Mononuclear cell (primary cell): ENCODE data around the gene ALKBH1. TPM values are rescaled to one million over a fixed set of nuclear protein-coding genes. Genes with fewer than 3 reads are reported as not detected.
"Not testable (repeated sequence)": the region's sequence is repeated elsewhere in the genome, so short reads cannot be mapped to it uniquely, and the experiment has no call there.

Experiments used
- H3K27me3 ChIP-seq: 2 replicates; pipeline ENCODE4 v1.6.0; 2011; ENCODE audit warnings: low read length, control low read depth; ENCODE audit not compliant: insufficient read depth
- H3K4me1 ChIP-seq: 2 replicates; pipeline ENCODE4 v1.5.1; 2011; ENCODE audit warnings: mild to moderate bottlenecking, low read length, control low read depth; ENCODE audit not compliant: insufficient read depth
- H3K4me3 ChIP-seq: 2 replicates; pipeline ENCODE4 v1.5.1; 2011; ENCODE audit warnings: mild to moderate bottlenecking, low read length, moderate library complexity
- H3K9me3 ChIP-seq: 2 replicates; pipeline ENCODE4 v1.5.1; 2011; ENCODE audit warnings: low read depth, mild to moderate bottlenecking, control low read depth, low read length
- total RNA-seq: library from RNA; depleted of rRNA; stranded (reverse); fragments of >200 nt; gene quantifications from one replicate; pipeline ENCODE4 v1.2.3, GENCODE V29; 2012

Gene ALKBH1
- total RNA-seq, 1 donor: 5.9 TPM

DNA sequence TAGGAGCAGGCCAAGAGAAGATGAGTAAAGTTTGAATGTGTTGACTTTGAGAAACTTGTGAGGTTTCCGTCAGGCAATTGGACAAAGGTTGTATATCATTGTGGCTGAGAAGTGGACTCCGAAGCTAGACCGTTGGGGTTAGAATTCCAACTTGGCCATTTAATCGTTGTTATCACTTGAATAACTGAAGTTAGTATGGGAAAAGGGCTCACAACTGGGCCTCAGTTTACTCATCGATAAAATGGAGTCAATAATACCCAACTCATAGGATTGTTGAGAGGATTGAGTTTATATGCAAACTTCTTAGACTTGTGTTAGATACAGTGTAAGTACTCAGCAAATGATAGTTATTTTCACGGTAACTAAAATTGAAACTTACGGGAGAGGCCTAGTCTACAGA lies 926 bp upstream of the ALKBH1 start:
- Histone ChIP-seq H3K27me3 (no peaks in the 10 kb centered on the region), H3K9me3 (no peaks in the 10 kb centered on the region), H3K4me3 (peak overlapping the region; percentile 96), H3K4me1 (peaks cover 23% of the 10 kb centered on the region)

DNA sequence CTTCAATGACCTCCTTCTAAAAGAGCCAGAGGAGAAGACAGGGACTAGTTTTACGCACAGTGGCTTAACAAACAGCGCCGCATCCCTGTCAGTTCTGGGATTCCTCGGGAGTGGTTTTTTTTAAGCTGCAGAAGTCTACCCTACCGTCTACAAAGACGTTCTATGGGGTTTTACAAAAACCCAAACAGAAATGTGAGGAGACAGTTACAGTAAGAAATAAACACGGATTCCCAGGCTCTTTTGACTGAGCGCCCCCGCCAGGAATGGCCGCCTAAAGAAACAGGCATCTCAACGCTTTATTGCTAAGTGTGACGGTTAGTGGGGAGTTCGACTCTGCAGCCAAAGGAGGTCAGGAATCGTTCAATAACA lies 484 bp downstream of the ALKBH1 start:
- no peaks in the 10 kb centered on the region for H3K9me3 ChIP-seq
- peaks cover 23% of the 10 kb centered on the region for H3K4me1 ChIP-seq
- H3K4me3 ChIP-seq: peak overlapping the region; percentile 96
- H3K27me3 ChIP-seq: no peaks in the 10 kb centered on the region

DNA sequence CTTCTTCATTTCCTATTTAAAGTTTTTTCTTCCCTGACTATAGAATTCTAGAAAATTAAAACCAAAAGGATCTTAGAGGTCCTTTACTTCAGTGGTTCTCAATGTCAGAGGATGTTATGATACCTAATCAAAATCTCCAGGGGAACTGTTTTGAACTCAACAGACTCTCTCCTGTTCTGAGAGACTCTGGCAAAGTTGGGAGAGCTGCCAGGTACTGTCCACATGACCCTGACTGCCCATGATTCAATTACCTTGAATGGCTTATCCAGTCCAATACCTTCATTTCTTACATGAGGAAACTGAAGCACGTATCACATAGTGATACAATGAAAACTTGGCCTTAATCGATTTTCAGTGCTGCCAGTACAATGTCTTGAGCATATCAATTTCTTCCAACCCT lies 16.6 kb downstream of the ALKBH1 start:
- Histone ChIP-seq H3K9me3 (no peaks in the 10 kb centered on the region), H3K27me3 (no peaks in the 10 kb centered on the region), H3K4me3 (no peak overlapping the region), H3K4me1 (no peaks in the 10 kb centered on the region)

DNA sequence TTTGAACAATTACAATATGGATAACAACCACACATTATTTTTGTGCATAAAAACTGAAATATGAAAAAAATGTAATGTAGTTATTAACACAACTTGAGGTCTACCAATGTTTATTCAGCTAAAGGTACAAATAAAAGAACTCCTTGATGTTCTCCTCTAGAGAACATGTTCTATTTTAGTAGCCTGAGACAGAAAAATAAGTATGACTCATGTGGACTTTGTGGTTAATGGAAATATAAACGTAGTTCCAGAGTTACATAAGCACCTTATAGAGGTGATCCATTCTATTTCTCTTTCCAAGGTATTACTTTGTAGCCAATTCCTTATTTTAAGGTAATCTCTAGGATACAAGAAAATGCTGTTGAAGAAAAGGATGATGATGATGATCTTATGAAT lies 25.7 kb downstream of the ALKBH1 start:
- no peaks in the 10 kb centered on the region for H3K9me3 ChIP-seq
- no peak overlapping the region for H3K4me3 ChIP-seq
- H3K27me3 ChIP-seq: no peaks in the 10 kb centered on the region
- no peaks in the 10 kb centered on the region for H3K4me1 ChIP-seq

DNA sequence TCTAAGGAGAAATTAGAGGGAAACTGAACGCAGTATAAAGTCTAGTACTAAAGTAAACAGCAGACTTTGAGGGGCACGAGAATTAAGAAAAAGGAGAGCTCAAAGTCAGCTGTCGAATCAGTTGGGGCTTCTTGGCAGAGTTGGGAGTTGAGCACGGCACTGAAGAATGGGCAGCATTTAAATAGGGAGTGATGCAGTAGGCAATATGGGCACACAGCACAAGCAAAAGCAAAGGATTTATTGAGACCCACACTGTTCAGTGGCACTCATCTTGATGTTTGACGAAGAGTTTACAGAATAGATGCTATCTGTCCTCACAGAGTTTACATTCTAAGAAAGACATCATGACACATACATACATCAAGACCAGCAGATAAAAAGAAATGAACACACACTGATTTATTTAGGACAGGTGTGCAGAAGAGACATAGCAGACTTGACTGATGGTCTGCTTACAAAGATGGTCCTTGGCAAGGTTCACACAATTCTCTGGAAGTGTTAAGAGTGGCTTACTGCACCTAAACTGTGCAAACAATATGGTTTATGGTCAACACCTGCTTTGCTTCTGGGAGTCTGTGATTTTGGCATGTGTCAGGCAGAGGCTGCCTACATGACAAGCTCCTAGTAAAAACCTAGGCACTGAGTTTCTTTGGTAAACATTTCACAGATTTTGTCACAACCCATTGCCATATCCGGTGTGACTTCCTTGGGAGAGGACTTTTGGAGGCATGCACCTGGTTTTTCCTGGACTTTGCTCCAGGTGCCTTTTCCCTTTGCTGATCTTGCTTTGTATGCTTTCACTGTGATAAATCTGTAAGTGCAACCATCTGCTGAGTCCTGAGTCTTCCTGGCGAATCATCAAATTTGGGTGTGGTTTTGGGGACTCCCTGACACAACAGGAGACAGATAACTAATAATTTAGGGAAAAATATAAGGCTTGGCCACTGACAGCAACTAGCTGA lies 26.3 kb downstream of the ALKBH1 start:
- Histone ChIP-seq H3K27me3 (no peaks in the 10 kb centered on the region), H3K4me1 (no peaks in the 10 kb centered on the region), H3K4me3 (no peak overlapping the region), H3K9me3 (no peaks in the 10 kb centered on the region)

DNA sequence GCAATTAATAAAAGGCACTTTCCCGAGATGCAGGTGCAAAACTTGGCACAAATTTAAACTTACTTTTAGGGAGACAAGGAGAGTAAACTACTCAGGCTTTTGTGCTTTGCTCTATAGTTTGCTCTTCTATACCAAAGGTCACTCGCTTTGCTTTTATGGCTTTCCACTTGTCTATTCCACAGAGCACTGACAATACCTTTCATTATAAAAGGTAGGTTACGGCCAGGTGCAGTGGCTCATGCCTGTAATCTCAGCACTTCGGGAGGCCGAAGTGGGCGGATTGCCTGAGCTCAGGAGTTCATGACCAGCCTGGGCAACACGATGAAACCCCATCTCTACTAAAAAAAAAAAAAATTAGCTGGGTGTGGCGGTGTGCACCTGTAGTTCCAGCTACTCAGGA lies 32.9 kb downstream of the ALKBH1 start:
- Histone ChIP-seq H3K9me3 (no peaks in the 10 kb centered on the region), H3K27me3 (no peaks in the 10 kb centered on the region), H3K4me1 (no peaks in the 10 kb centered on the region), H3K4me3 (no peak overlapping the region)

DNA sequence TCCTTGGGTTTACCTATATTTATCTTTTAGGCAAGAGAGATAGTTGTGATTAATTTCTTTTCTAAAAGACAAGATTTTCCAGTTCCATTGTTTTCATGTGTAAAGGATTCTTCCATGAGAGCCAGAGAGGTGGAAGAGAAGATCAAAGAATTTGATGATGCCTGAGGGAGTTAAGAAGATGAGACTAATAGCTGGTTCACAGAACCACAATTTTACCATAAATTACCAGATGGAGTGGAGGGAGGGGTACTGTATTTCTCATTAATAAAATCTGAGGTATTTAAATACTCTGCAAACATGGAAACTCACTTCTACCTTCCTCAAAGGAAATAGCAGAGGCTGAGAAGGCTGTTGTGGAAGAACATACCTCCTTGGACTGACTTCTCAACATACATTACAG lies 34.6 kb downstream of the ALKBH1 start:
- no peak overlapping the region for H3K4me3 ChIP-seq
- no peaks in the 10 kb centered on the region for H3K27me3 ChIP-seq
- peaks cover 2% of the 10 kb centered on the region for H3K4me1 ChIP-seq
- no peaks in the 10 kb centered on the region for H3K9me3 ChIP-seq

DNA sequence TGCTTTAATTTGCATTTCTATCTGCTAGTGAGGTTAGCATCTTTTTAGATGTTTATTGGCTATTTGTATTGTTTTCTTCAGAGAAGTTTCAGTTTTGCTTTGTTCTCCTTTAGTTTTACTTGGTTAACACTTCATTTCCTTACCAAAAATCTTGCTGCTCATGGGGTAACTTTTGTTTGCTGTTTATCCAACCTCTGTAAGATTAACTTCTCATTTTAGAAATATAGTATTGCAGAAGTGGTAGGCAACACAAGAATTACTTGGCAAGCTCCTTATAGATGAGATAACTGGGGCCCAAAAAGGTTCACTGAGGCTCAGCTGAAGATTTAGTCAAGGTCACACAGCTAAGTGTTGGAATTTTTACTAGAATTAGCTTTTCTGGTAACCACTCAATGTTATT lies 40.5 kb downstream of the ALKBH1 start:
- H3K4me3 ChIP-seq: no peak overlapping the region

DNA sequence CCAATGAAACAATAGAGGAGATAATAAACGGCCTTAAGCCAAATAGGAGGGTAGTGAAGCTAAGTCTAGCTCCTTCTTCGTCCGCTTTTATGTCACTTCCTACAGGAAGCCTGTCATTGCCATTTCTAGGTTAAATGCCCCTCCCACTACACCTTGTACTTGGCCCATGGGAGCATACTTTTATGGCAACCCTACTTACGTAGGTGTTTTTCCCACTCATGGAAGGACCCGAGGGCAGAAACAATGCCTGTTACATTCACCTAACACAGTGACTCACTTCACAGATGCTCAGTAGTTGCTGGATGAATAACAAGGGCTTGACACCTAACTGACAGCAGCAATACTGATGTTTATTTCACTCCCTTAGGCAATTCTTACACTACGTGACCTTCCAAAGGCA lies 44.5 kb downstream of the ALKBH1 start:
- Histone ChIP-seq H3K27me3 (no peaks in the 10 kb centered on the region), H3K4me3 (no peak overlapping the region), H3K9me3 (no peaks in the 10 kb centered on the region), H3K4me1 (peaks cover 46% of the 10 kb centered on the region)

More for the DNA sequence above, 40.5 kb downstream of the ALKBH1 start:
- no peaks in the 10 kb centered on the region for H3K9me3 ChIP-seq
- no peaks in the 10 kb centered on the region for H3K27me3 ChIP-seq
- peaks cover 19% of the 10 kb centered on the region for H3K4me1 ChIP-seq

DNA sequence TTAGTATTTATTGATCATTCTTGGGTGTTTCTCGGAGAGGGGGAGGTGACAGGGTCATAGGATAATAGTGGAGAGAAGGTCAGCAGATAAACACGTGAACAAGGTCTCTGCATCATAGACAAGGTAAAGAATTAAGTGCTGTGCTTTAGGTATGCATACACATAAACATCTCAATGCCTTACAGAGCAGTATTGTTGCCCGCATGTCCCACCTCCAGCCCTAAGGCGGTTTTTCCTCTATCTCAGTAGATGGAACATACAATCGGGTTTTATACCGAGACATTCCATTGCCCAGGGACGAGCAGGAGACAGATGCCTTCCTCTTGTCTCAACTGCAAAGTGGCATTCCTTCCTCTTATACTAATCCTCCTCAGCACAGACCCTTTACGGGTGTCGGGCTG lies 46.3 kb downstream of the ALKBH1 start:
- not testable (repeated sequence) for H3K27me3 ChIP-seq, H3K4me3 ChIP-seq, H3K9me3 ChIP-seq
- peaks cover 48% of the 10 kb centered on the region for H3K4me1 ChIP-seq

DNA sequence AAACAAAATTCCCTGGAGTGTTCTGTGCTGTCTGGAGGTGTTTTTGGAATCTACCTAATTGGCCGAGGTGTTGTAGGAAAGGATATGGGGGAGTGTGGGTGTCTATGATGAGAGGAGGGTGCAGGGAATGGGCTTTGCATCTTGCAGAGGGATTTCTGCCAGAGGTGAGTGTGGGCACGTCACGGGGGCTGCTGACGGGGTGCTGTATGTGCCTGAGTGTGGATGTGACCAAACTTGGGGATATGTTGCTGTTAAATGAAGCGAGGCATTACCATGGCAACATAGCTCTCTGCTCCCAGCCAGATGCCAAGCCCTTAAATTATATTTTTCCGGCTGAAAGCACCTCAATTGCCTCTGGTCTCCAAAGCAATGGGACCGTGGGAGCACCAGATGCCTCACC lies 47.1 kb downstream of the ALKBH1 start:
- no peaks in the 10 kb centered on the region for H3K27me3 ChIP-seq
- peaks cover 51% of the 10 kb centered on the region for H3K4me1 ChIP-seq
- H3K9me3 ChIP-seq: no peaks in the 10 kb centered on the region
- no peak overlapping the region for H3K4me3 ChIP-seq

DNA sequence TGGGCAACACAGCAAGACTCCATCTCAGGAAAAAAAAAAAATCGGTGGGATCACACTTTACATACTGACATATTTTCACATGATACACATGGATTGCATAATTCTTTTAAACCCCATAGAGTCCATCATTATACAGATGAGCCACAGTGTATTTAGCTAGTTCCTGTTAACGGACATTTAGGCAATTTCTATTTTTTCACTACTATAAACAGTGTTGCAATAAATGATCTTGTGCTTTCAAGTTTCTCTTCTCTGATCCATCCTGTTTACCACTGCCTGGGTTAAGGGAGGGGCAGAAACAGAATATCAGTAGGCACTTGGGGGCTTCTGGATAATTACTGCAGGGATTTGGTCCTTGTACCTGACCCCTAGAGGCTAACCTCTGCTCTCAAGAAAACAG lies 48.0 kb downstream of the ALKBH1 start:
- Histone ChIP-seq H3K9me3 (no peaks in the 10 kb centered on the region), H3K4me1 (peaks cover 57% of the 10 kb centered on the region), H3K27me3 (no peaks in the 10 kb centered on the region), H3K4me3 (no peak overlapping the region)

DNA sequence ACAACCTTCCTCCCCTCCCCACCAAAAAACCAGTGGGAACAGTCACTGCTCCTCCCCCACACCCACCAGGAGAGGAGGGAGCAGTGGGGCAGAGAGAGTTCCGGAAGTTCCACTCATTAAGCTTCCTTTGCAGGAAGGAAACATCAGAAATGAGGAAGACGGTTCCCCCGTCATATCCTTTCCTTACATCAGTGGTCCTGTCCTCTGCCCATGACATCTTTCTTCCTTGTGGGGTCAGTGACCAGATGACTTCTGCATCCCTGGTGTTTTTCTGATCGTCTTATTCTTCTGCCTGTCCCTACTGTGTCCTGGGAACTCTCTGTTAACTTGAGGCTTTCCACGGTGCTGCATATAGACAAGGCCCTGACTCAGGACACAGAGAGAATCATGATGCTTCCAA lies 50.5 kb downstream of the ALKBH1 start:
- H3K27me3 ChIP-seq: no peaks in the 10 kb centered on the region
- peaks cover 67% of the 10 kb centered on the region for H3K4me1 ChIP-seq
- no peaks in the 10 kb centered on the region for H3K9me3 ChIP-seq
- no peak overlapping the region for H3K4me3 ChIP-seq

DNA sequence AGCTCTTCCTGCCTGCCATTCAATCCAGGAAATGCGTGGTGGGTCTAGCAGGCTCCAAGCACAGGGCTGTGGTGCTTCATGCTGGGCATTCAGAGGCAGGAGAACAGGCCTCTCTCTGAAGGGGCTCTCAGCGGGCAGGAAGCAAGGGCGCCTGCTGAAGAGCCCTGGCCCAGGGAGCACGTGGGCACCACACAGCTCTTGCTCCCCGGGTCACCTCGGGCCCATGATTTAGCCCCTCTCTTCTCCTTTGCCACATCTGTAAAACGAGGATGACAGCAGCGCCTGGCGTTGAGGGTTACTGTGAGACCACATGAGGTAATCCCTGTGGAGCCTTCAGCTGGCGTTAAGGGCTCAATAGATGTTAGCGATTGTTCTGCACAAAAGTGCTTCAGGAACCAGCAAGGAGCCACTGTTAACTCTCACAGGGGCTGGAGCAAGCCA lies 53.8 kb downstream of the ALKBH1 start:
- Histone ChIP-seq H3K27me3 (no peaks in the 10 kb centered on the region), H3K9me3 (no peaks in the 10 kb centered on the region), H3K4me1 (peaks cover 47% of the 10 kb centered on the region), H3K4me3 (no peak overlapping the region)

DNA sequence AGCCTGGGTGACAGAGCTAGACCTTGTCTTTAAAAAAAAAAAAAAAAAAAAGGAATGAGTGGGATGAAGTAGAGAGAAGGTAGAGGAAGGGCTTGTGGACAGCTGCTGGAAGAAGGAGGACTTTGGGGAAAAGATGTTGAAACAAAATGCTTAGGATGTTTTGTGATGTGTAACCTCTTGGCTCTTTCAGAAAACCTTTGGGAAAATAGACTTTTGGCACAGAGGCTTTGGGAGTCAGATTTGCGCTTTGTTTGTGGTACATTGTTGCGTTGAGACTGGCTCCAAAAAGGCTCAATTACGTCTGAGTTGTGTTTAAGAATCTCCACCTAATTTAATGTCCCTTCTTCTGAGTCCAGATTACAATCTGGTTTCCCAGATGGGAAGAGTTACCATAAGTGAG lies 58.5 kb downstream of the ALKBH1 start:
- H3K4me3 ChIP-seq: no peak overlapping the region
- H3K4me1 ChIP-seq: peaks cover 9% of the 10 kb centered on the region
- H3K9me3 ChIP-seq: no peaks in the 10 kb centered on the region
- H3K27me3 ChIP-seq: no peaks in the 10 kb centered on the region
